Tibial nerve (tissue), 4 donors: ENCODE measurements around the gene FAM193A. TPM values are rescaled to one million over a fixed set of nuclear protein-coding genes. Genes with fewer than 3 reads are reported as not detected.

Experiments used
- DNase-seq, 2 donors: peaks; one replicate each; pipeline ENCODE4 v3.0.0-alpha.2; 2019; ENCODE audit warnings: low spot score in 2 of 2
- H3K27ac ChIP-seq, 4 donors: fragments of 200-600 bp; sonication (generic) in 3 of 4; one replicate each; pipeline ENCODE4 v1.5.1; 2017 to 2019; ENCODE audit warnings: mild to moderate bottlenecking in 1 of 4
- H3K27me3 ChIP-seq, 2 donors: fragments of 200-600 bp; sonication (generic) in 1 of 2; one replicate each; pipeline versions ENCODE4 v1.5.1 to v1.6.0; 2017 to 2019
- H3K36me3 ChIP-seq, 3 donors: fragments of 200-600 bp; sonication (generic); one replicate each; pipeline ENCODE4 v1.5.1; 2018 to 2019
- H3K4me1 ChIP-seq, 4 donors: fragments of 200-600 bp; sonication (generic) in 3 of 4; one replicate each; pipeline ENCODE4 v1.5.1; 2017 to 2019
- H3K4me3 ChIP-seq, 4 donors: fragments of 200-600 bp; sonication (generic) in 3 of 4; one replicate each; pipeline ENCODE4 v1.5.1; 2017 to 2019; ENCODE audit warnings: mild to moderate bottlenecking in 1 of 4, moderate library complexity in 1 of 4
- H3K9me3 ChIP-seq, 4 donors: fragments of 200-600 bp; sonication (generic) in 3 of 4; one replicate each; pipeline ENCODE4 v1.5.1; 2017 to 2019
- CTCF ChIP-seq, 5 experiments: fragments of 200-600 bp in 3 of 5; fragments of 450-650 bp in 2 of 5; sonication (generic) in 3 of 5; IDR thresholded peaks; one replicate each; pipeline ENCODE4 v1.5.1; 2016 to 2019; ENCODE audit warnings: antibody characterized with exemption in 5 of 5, mild to moderate bottlenecking in 3 of 5, moderate library complexity in 2 of 5
- EP300 ChIP-seq, 2 donors: sonication (generic); formaldehyde crosslinking; IDR thresholded peaks; one replicate each; pipeline ENCODE4 v1.6.1; 2017; ENCODE audit warnings: antibody characterized with exemption in 2 of 2, mild to moderate bottlenecking in 1 of 2
- POLR2A ChIP-seq, 2 donors: fragments of 450-650 bp; IDR thresholded peaks; one replicate each; pipeline ENCODE4 v1.6.1; 2017; ENCODE audit warnings: antibody characterized with exemption in 2 of 2, mild to moderate bottlenecking in 2 of 2, moderate library complexity in 2 of 2
- WGBS, 2 donors: methylation state at CpG; one replicate each; pipeline ENCODE4 v1.1.5; 2018; 5-methylcytosine and 5-hydroxymethylcytosine counted together
- total RNA-seq, 4 donors: library from RNA; depleted of rRNA; stranded (reverse); fragments of >200 nt; gene quantifications; one replicate each; pipeline ENCODE4 v1.1.0, GENCODE V29; 2016

Gene FAM193A
- total RNA-seq, 4 donors from 2014 or later: 28.6 to 54.6 (median 36.0) TPM

- no peak for DNase-seq
- TF ChIP-seq EP300 (IDR thresholded peaks at IDR 0.05) (no peak), POLR2A (IDR thresholded peaks at IDR 0.05) (no peak), CTCF (IDR thresholded peaks at IDR 0.05) (no peak)
- no peak overlapping the region for H3K27ac ChIP-seq
- 86 to 88% methylated on average over 19 to 23 of the region's 27 CpGs for WGBS, 2 donors
- no peaks in the 10 kb centered on the region for H3K27me3 ChIP-seq
- no peaks in the 10 kb centered on the region for H3K9me3 ChIP-seq
- H3K36me3 ChIP-seq: peaks cover 0 to 77% (median 12%) of the 10 kb centered on the region in 3 donors
- peaks cover 0 to 15% (median 12%) of the 10 kb centered on the region in 4 donors for H3K4me1 ChIP-seq
- no peak overlapping the region for H3K4me3 ChIP-seq
Observed at GRCh38 chr4:2742081-2742822, 205.8 kb downstream of the FAM193A start.

- H3K36me3 ChIP-seq: peaks cover 0 to 84% (median 12%) of the 10 kb centered on the region in 3 donors
- no peak for TF ChIP-seq CTCF (IDR thresholded peaks at IDR 0.05)
- no peak for TF ChIP-seq POLR2A (IDR thresholded peaks at IDR 0.05)
- TF ChIP-seq EP300 (IDR thresholded peaks at IDR 0.05): no peak
- no peak overlapping the region for H3K27ac ChIP-seq
- no peak for DNase-seq
- WGBS, 2 donors: 86 to 92% methylated on average over 6 of the region's 6 CpGs
- no peaks in the 10 kb centered on the region for H3K9me3 ChIP-seq
- no peak overlapping the region for H3K4me3 ChIP-seq
- no peaks in the 10 kb centered on the region for H3K27me3 ChIP-seq
- H3K4me1 ChIP-seq: peaks cover 0 to 22% (median 15%) of the 10 kb centered on the region in 4 donors
Observed at GRCh38 chr4:2742823-2743517, 206.5 kb downstream of the FAM193A start.

GRCh38 chr4:2743518-2744445, 207.3 kb downstream of the FAM193A start:
- Histone ChIP-seq H3K9me3 (no peaks in the 10 kb centered on the region), H3K4me1 (peaks cover 0 to 23% (median 17%) of the 10 kb centered on the region in 4 donors), H3K4me3 (no peak overlapping the region), H3K36me3 (peaks cover 0 to 84% (median 12%) of the 10 kb centered on the region in 3 donors), H3K27me3 (no peaks in the 10 kb centered on the region), H3K27ac (no peak overlapping the region)
- 91% methylated on average over 21 of the region's 21 CpGs for WGBS, 2 donors
- no peak for TF ChIP-seq EP300 (IDR thresholded peaks at IDR 0.05)
- TF ChIP-seq CTCF (IDR thresholded peaks at IDR 0.05): no peak
- no peak for TF ChIP-seq POLR2A (IDR thresholded peaks at IDR 0.05)
- DNase-seq: no peak

GRCh38 chr4:2744576-2745270, 208.3 kb downstream of the FAM193A start:
- 88 to 95% methylated on average over 28 of the region's 28 CpGs for WGBS, 2 donors
- H3K4me1 ChIP-seq: peaks cover 0 to 23% (median 17%) of the 10 kb centered on the region in 4 donors
- H3K27me3 ChIP-seq: no peaks in the 10 kb centered on the region
- no peak for TF ChIP-seq POLR2A (IDR thresholded peaks at IDR 0.05)
- TF ChIP-seq EP300 (IDR thresholded peaks at IDR 0.05): no peak
- TF ChIP-seq CTCF (IDR thresholded peaks at IDR 0.05): no peak
- peaks cover 0 to 80% (median 12%) of the 10 kb centered on the region in 3 donors for H3K36me3 ChIP-seq
- no peak overlapping the region for H3K27ac ChIP-seq
- no peak overlapping the region for H3K4me3 ChIP-seq
- DNase-seq: no peak
- no peaks in the 10 kb centered on the region for H3K9me3 ChIP-seq
